Measurements from ENCODE around the gene SND1. TPM values are rescaled to one million over a fixed set of nuclear protein-coding genes. Genes with fewer than 3 reads are reported as not detected.

The SND1 gene
- total and polyA plus RNA-seq, 10 of the 15 experiments (the other 5 are each of a cell fraction or from before 2014, with no cell fraction given) = 52.4 to 270 (median 146) TPM

- no peaks in the 10 kb centered on the region for H4K20me1 ChIP-seq (ENCODE audit: control insufficient read depth, insufficient read depth)
- no TSS peak for BruUV-seq (replicated peaks)
- no peak for TF ChIP-seq REST (IDR thresholded peaks at IDR 0.05; ENCODE audit: low read depth, low read length)
- TF ChIP-seq HCFC1 (IDR thresholded peaks at IDR 0.05; ENCODE audit: low read length) = no peak
- no peak for TF ChIP-seq FOXM1 (IDR thresholded peaks at IDR 0.05; ENCODE audit: low read depth, low read length)
- no peak for TF ChIP-seq ATF3 (IDR thresholded peaks at IDR 0.05; ENCODE audit: borderline replicate concordance, extremely low read depth, low read depth, low read length)
- TF ChIP-seq ZZZ3 (IDR thresholded peaks at IDR 0.05; ENCODE audit: control insufficient read depth, insufficient read length, low read depth) = no peak
- no peak for TF ChIP-seq TARDBP (IDR thresholded peaks at IDR 0.05; ENCODE audit: borderline replicate concordance)
- no peak for TF ChIP-seq ZNF592 (IDR thresholded peaks at IDR 0.05)
- TF ChIP-seq PRDM15 (CRISPR knock-in tag; IDR thresholded peaks at IDR 0.05) = no peak
- TF ChIP-seq EZH2 (IDR thresholded peaks at IDR 0.05; ENCODE audit: borderline replicate concordance, control insufficient read depth, low read depth, low read length) = no peak
- TF ChIP-seq NR2C2 (IDR thresholded peaks at IDR 0.05; ENCODE audit: borderline replicate concordance, control insufficient read depth, insufficient read length, low read depth) = no peak
Observed at GRCh38 chr7:127912901-127913300, 260.9 kb downstream of the SND1 start.

More at GRCh38 chr7:127912901-127913300, 260.9 kb downstream of the SND1 start:
- Histone ChIP-seq H3K4me2 (ENCODE audit: control insufficient read depth, insufficient read depth) (peak overlapping the region; percentile 11; the same call in 1 of the 2 replicates), H3K36me3 (ENCODE audit: control insufficient read depth in 2 of 2, insufficient read depth in 2 of 2, low read length in 1 of 2) (peaks cover 0 to 3% of the 10 kb centered on the region in 2 experiments; a peak in 2 of 4 replicates), H3K79me2 (ENCODE audit: control insufficient read depth, insufficient read depth, low read length) (peaks cover 13% of the 10 kb centered on the region), H2AFZ (ENCODE audit: control insufficient read depth, low read depth, low read length) (no peak overlapping the region), H3K9ac (ENCODE audit: control insufficient read depth, insufficient read depth, low read length) (no peak overlapping the region; the same call in 1 of the 2 replicates), H3K27me3 (replicated peaks in 1 of 2; ENCODE audit: control insufficient read depth in 2 of 2, insufficient read depth in 2 of 2, low read length in 1 of 2) (no peaks in the 10 kb centered on the region), H3K4me1 (ENCODE audit: control insufficient read depth, insufficient read depth, low read length) (peaks cover 19% of the 10 kb centered on the region), H3K27ac (ENCODE audit: control insufficient read depth, insufficient read depth) (peak overlapping the region; percentile 59), H3K9me3 (replicated peaks; ENCODE audit: control insufficient read depth, insufficient read depth, low read length) (no peaks in the 10 kb centered on the region), H3K4me3 (no peak overlapping the region)
- intact Hi-C loops (cut with micrococcal nuclease; ENCODE audit: unreplicated experiment) = no loop called here
- ChIA-PET CTCF (interaction anchor here (1.2 to 1.3 kb wide), 2 partner anchors 8 to 297 kb away, joined by 3 to 4 read pairs; no protein-coding TSS in a partner anchor), POLR2A (interaction anchor here (0.9 to 1.5 kb wide), 3 partner anchors 17 to 57 kb away, joined by 3 read pairs; no protein-coding TSS in a partner anchor), SMC1A (ENCODE audit: uncharacterized antibody, unreplicated experiment) (interaction anchor here (0.9 to 3.3 kb wide), 6 partner anchors 8 to 86 kb away, joined by 3 to 19 read pairs (median 3); no protein-coding TSS in a partner anchor), RAD21 (ENCODE audit: unreplicated experiment) (interaction anchor here (0.5 to 1.2 kb wide), 2 partner anchors 8 to 1636 kb away, joined by 4 read pairs; no protein-coding TSS in a partner anchor)
- DNase-seq (ENCODE audit: low read depth, low spot score) = no peak
- in situ Hi-C loops (cut with MboI) = no loop called here
- ATAC-seq = no peak; the same call in 2 of the 3 replicates
- FAIRE-seq = no peak
- 29% methylated on average over 2 of the region's 2 CpGs for WGBS (ENCODE audit: insufficient coverage, insufficient replicate concordance, low lambda C conversion rate, missing lambda C conversion rate)

All from GM12878 (cell line).